Upper lobe of right lung (tissue), 1 donor: ENCODE results near the gene RTEL1. TPM values are rescaled to one million over a fixed set of nuclear protein-coding genes. Genes with fewer than 3 reads are reported as not detected.

Experiments
- ATAC-seq: fragments of 200-7000 bp; cut with Tn5 transposase; one replicate; pipeline ENCODE4 v1.9.1; 2020; ENCODE audit warnings: mild to moderate bottlenecking, moderate library complexity
- DNase-seq: peaks from one replicate; pipeline ENCODE4 v3.0.0-alpha.2; 2020
- H3K27ac ChIP-seq: fragments of 200-600 bp; one replicate; pipeline ENCODE4 v1.8.0; 2022
- H3K27me3 ChIP-seq: fragments of 200-600 bp; one replicate; pipeline ENCODE4 v1.8.0; 2022; ENCODE audit warnings: mild to moderate bottlenecking
- H3K36me3 ChIP-seq: fragments of 200-600 bp; one replicate; pipeline ENCODE4 v1.8.0; 2022
- H3K4me1 ChIP-seq: fragments of 200-600 bp; one replicate; pipeline ENCODE4 v1.8.0; 2022
- H3K4me3 ChIP-seq: fragments of 200-600 bp; one replicate; pipeline ENCODE4 v1.8.0; 2022; ENCODE audit warnings: mild to moderate bottlenecking
- H3K9me3 ChIP-seq: fragments of 200-600 bp; one replicate; pipeline ENCODE4 v1.8.0; 2022
- CTCF ChIP-seq: fragments of 200-600 bp; IDR thresholded peaks from one replicate; pipeline ENCODE4 v1.8.0; 2022; ENCODE audit warnings: antibody characterized with exemption
- intact Hi-C: fragments of 100-400 bp; cut with DNase I; formaldehyde crosslinking; loops from one replicate; pipeline ENCODE4 v1.11.0; 2022
- total RNA-seq: library from RNA; stranded (reverse); fragmentation: NEBNext Ultra II Directional; extraction: Animal tissue kit (Norgen Biotek cat#: 25700); gene quantifications from one replicate; pipeline ENCODE4 v1.2.1, GENCODE V29; 2021
- donor health status: DM: no; HTN: yes; CAD: no; lungs with severe emphysema.

The RTEL1 gene
- total RNA-seq, 1 donor from 2014 or later = 26.7 TPM

GRCh38 chr20:63690898-63691710, 33.0 kb downstream of the RTEL1 start:
- Histone ChIP-seq H3K9me3 (no peaks in the 10 kb centered on the region), H3K36me3 (peaks cover 15% of the 10 kb centered on the region), H3K4me1 (peaks cover 33% of the 10 kb centered on the region), H3K27ac (no peak overlapping the region), H3K4me3 (no peak overlapping the region), H3K27me3 (no peaks in the 10 kb centered on the region)
- no peak for TF ChIP-seq CTCF
- DNase-seq (peak; percentile 66), ATAC-seq (no peak)
- intact Hi-C loops = no loop called here

GRCh38 chr20:63691711-63692435, 33.8 kb downstream of the RTEL1 start:
- no peak for DNase-seq
- peaks cover 33% of the 10 kb centered on the region for H3K4me1 ChIP-seq
- H3K4me3 ChIP-seq = no peak overlapping the region
- no peak for ATAC-seq
- H3K27me3 ChIP-seq = no peaks in the 10 kb centered on the region
- intact Hi-C loops = no loop called here
- H3K36me3 ChIP-seq = peaks cover 15% of the 10 kb centered on the region
- no peaks in the 10 kb centered on the region for H3K9me3 ChIP-seq
- no peak for TF ChIP-seq CTCF
- peak overlapping the region; percentile 63 for H3K27ac ChIP-seq

GRCh38 chr20:63692436-63693082, 34.4 kb downstream of the RTEL1 start:
- H3K9me3 ChIP-seq = no peaks in the 10 kb centered on the region
- H3K27me3 ChIP-seq = no peaks in the 10 kb centered on the region
- intact Hi-C loops = no loop called here
- peak overlapping the region; percentile 63 for H3K27ac ChIP-seq
- DNase-seq (no peak), ATAC-seq (no peak)
- H3K4me3 ChIP-seq = no peak overlapping the region
- TF ChIP-seq CTCF = no peak
- H3K36me3 ChIP-seq = peaks cover 15% of the 10 kb centered on the region
- H3K4me1 ChIP-seq = peaks cover 33% of the 10 kb centered on the region

GRCh38 chr20:63693083-63693732, 35.1 kb downstream of the RTEL1 start:
- intact Hi-C loops = no loop called here
- H3K4me1 ChIP-seq = peaks cover 27% of the 10 kb centered on the region
- H3K27ac ChIP-seq = no peak overlapping the region
- no peak for ATAC-seq
- H3K4me3 ChIP-seq = no peak overlapping the region
- no peaks in the 10 kb centered on the region for H3K27me3 ChIP-seq
- no peaks in the 10 kb centered on the region for H3K9me3 ChIP-seq
- H3K36me3 ChIP-seq = peaks cover 15% of the 10 kb centered on the region
- no peak for TF ChIP-seq CTCF
- DNase-seq = no peak

GRCh38 chr20:63693733-63694583, 35.8 kb downstream of the RTEL1 start:
- H3K27me3 ChIP-seq = no peaks in the 10 kb centered on the region
- H3K4me1 ChIP-seq = peaks cover 20% of the 10 kb centered on the region
- no peak overlapping the region for H3K27ac ChIP-seq
- TF ChIP-seq CTCF = no peak
- no peaks in the 10 kb centered on the region for H3K9me3 ChIP-seq
- DNase-seq = no peak
- intact Hi-C loops = no loop called here
- ATAC-seq = no peak
- H3K4me3 ChIP-seq = no peak overlapping the region
- H3K36me3 ChIP-seq = peaks cover 15% of the 10 kb centered on the region
